H1 (cell line): ENCODE results near the gene JUP. TPM values are rescaled to one million over a fixed set of nuclear protein-coding genes. Genes with fewer than 3 reads are reported as not detected.

Experiments used
- CTCF ChIA-PET: fragments of 300-600 bp; sonication (Branson Sonifier 250); formaldehyde crosslinking; loops from one replicate; lab custom pipeline; 2021; ENCODE audit not compliant: partially characterized antibody; lab: Charles Lee
- POLR2A ChIA-PET: fragments of 300-600 bp; sonication (Branson Sonifier 250); formaldehyde crosslinking; loops from one replicate; lab custom pipeline; 2021; ENCODE audit warnings: inconsistent platforms; ENCODE audit not compliant: partially characterized antibody; lab: Charles Lee
- DNase-seq, 2 experiments: peaks; one replicate each; pipeline versions ENCODE4 v3.0.0 to v3.0.0-alpha.2; 2010 to 2022; ENCODE audit warnings: low spot score in 2 of 2, low read depth in 1 of 2, mixed read lengths in 1 of 2
- FAIRE-seq: peaks from 2 replicates; lab custom pipeline; 2011; peaks lifted over from hg19 to GRCh38; lab: Jason Lieb, UNC
- H2AFZ ChIP-seq: 2 replicates; pipeline ENCODE4 v1.8.1; 2012; ENCODE audit warnings: low read length, inconsistent platforms
- H2AK5ac ChIP-seq: 2 replicates; pipeline ENCODE4 v1.6.1; 2013; ENCODE audit warnings: low read depth, low read length
- H2BK120ac ChIP-seq: replicated peaks from 2 replicates; pipeline ENCODE3; 2013; ENCODE audit warnings: low read depth, low read length, inconsistent platforms
- H2BK12ac ChIP-seq: 2 replicates; pipeline ENCODE4 v1.6.1; 2013; ENCODE audit warnings: low read depth, low read length
- H2BK15ac ChIP-seq: 2 replicates; pipeline ENCODE4 v1.6.1; 2013; ENCODE audit warnings: low read length
- H2BK20ac ChIP-seq: 2 replicates; pipeline ENCODE4 v1.6.1; 2013; ENCODE audit warnings: low read length
- H2BK5ac ChIP-seq: 2 replicates; pipeline ENCODE4 v1.6.1; 2013; ENCODE audit warnings: low read depth, low read length
- H3K14ac ChIP-seq: 2 replicates; pipeline ENCODE4 v1.6.1; 2013; ENCODE audit warnings: inconsistent platforms; ENCODE audit not compliant: insufficient read length
- H3K18ac ChIP-seq: 2 replicates; pipeline ENCODE4 v1.6.1; 2013; ENCODE audit warnings: low read length; ENCODE audit errors: extremely low read depth
- H3K23ac ChIP-seq: 2 replicates; pipeline ENCODE4 v1.6.1; 2013; ENCODE audit warnings: inconsistent platforms; ENCODE audit not compliant: insufficient read length
- H3K23me2 ChIP-seq: 2 replicates; pipeline ENCODE4 v1.6.1; 2013; ENCODE audit warnings: low read depth, low read length
- H3K27ac ChIP-seq: 2 replicates; pipeline ENCODE4 v1.6.1; 2011; ENCODE audit warnings: low read depth, low read length, inconsistent platforms
- H3K27me3 ChIP-seq, 4 experiments: replicated peaks in 1 of 4; 1 replicate in 1 of 4; 2 replicates in 3 of 4; pipeline versions ENCODE4 v1.6.1 to v1.8.1; 2011 to 2013; ENCODE audit warnings: low read length in 3 of 4, mild to moderate bottlenecking in 3 of 4, inconsistent platforms in 2 of 4, mixed read lengths in 2 of 4, moderate library complexity in 1 of 4; ENCODE audit not compliant: control insufficient read depth in 3 of 4, insufficient read depth in 3 of 4; ENCODE audit errors: extremely low read depth in 1 of 4
- H3K36me3 ChIP-seq, 4 experiments: 2 replicates each; pipeline versions ENCODE4 v1.6.1 to v1.8.1; 2011 to 2013; ENCODE audit warnings: mild to moderate bottlenecking in 4 of 4, low read length in 3 of 4, moderate library complexity in 2 of 4, control low read depth in 1 of 4, inconsistent platforms in 1 of 4; ENCODE audit not compliant: insufficient read depth in 4 of 4, control insufficient read depth in 2 of 4
- H3K4ac ChIP-seq: replicated peaks from 2 replicates; pipeline ENCODE3; 2013; ENCODE audit warnings: low read length, low read depth, mixed read lengths, inconsistent platforms; ENCODE audit not compliant: insufficient read length
- H3K4me1 ChIP-seq, 4 experiments: replicated peaks in 1 of 4; 1 replicate in 1 of 4; 2 replicates in 3 of 4; pipeline versions ENCODE4 v1.6.1 to v1.8.1; 2011 to 2013; ENCODE audit warnings: low read length in 3 of 4, inconsistent platforms in 2 of 4, mixed read lengths in 1 of 4; ENCODE audit not compliant: insufficient read depth in 4 of 4, control insufficient read depth in 3 of 4
- H3K4me2 ChIP-seq, 2 experiments: 2 replicates each; pipeline versions ENCODE4 v1.6.1 to v1.8.1; 2011 to 2013; ENCODE audit warnings: low read depth in 2 of 2, low read length in 2 of 2, control low read depth in 1 of 2, inconsistent platforms in 1 of 2, mild to moderate bottlenecking in 1 of 2; ENCODE audit not compliant: insufficient read depth in 1 of 2
- H3K4me3 ChIP-seq, 4 experiments: fragments of 200-600, 300-600 bp in 1 of 4; sonication (generic), shearing (Covaris generic), sonication (Bioruptor Twin) in 1 of 4; 2 replicates each; pipeline versions ENCODE4 v1.5.1 to v1.8.1; 2011 to 2016; ENCODE audit warnings: low read length in 4 of 4, low read depth in 3 of 4, control low read depth in 2 of 4, inconsistent platforms in 2 of 4, mild to moderate bottlenecking in 2 of 4, mixed read lengths in 1 of 4, moderate library complexity in 1 of 4; ENCODE audit not compliant: insufficient read depth in 2 of 4; ENCODE audit errors: extremely low read depth in 1 of 4
- H3K56ac ChIP-seq: replicated peaks from 2 replicates; pipeline ENCODE3; 2013; ENCODE audit warnings: low read depth, mild to moderate bottlenecking, mixed read lengths, low read length, inconsistent platforms; ENCODE audit not compliant: insufficient read length
- H3K79me1 ChIP-seq: 2 replicates; pipeline ENCODE4 v1.6.1; 2013; ENCODE audit warnings: low read depth, low read length, control low read depth
- H3K79me2 ChIP-seq, 2 experiments: 2 replicates each; pipeline versions ENCODE4 v1.6.1 to v1.8.1; 2012 to 2013; ENCODE audit warnings: low read length in 2 of 2, mild to moderate bottlenecking in 2 of 2, inconsistent platforms in 1 of 2; ENCODE audit not compliant: insufficient read depth in 2 of 2, control insufficient read depth in 1 of 2
- H3K9ac ChIP-seq, 4 experiments: replicated peaks in 1 of 4; 1 replicate in 1 of 4; 2 replicates in 3 of 4; pipeline versions ENCODE4 v1.6.1 to v1.8.1; 2011 to 2013; ENCODE audit warnings: low read depth in 3 of 4, low read length in 3 of 4, control low read depth in 2 of 4, mild to moderate bottlenecking in 2 of 4, moderate library complexity in 2 of 4, inconsistent platforms in 1 of 4; ENCODE audit errors: extremely low read depth in 1 of 4
- H3K9me3 ChIP-seq, 2 experiments: 2 replicates each; pipeline versions ENCODE4 v1.6.1 to v1.8.1; 2012 to 2013; ENCODE audit warnings: mild to moderate bottlenecking in 2 of 2, moderate library complexity in 2 of 2, control low read depth in 1 of 2, inconsistent platforms in 1 of 2, low read depth in 1 of 2, low read length in 1 of 2, mixed read lengths in 1 of 2; ENCODE audit not compliant: insufficient read depth in 2 of 2
- H4K20me1 ChIP-seq, 2 experiments: replicated peaks in 1 of 2; 2 replicates each; pipeline versions ENCODE3 to v1.8.1; 2011 to 2013; ENCODE audit warnings: inconsistent platforms in 2 of 2, low read length in 2 of 2, mild to moderate bottlenecking in 1 of 2; ENCODE audit not compliant: insufficient read depth in 2 of 2, control insufficient read depth in 1 of 2
- H4K5ac ChIP-seq: 2 replicates; pipeline ENCODE4 v1.6.1; 2013; ENCODE audit warnings: low read length, low read depth, mixed read lengths, inconsistent platforms; ENCODE audit not compliant: insufficient read length
- H4K8ac ChIP-seq: 2 replicates; pipeline ENCODE4 v1.8.0; 2013; ENCODE audit warnings: mild to moderate bottlenecking, moderate library complexity, low read length, inconsistent platforms; ENCODE audit not compliant: insufficient read depth; ENCODE audit errors: extremely low read depth
- H4K91ac ChIP-seq: replicated peaks from 2 replicates; pipeline ENCODE3; 2013; ENCODE audit warnings: low read length, mixed read lengths, inconsistent platforms; ENCODE audit not compliant: insufficient read length
- CTCF ChIP-seq, 3 experiments: IDR thresholded peaks; 1 replicate in 2 of 3; 2 replicates in 1 of 3; pipeline versions ENCODE4 v1.5.1 to v1.6.1; 2011; ENCODE audit warnings: low read length in 3 of 3, mild to moderate bottlenecking in 3 of 3, inconsistent platforms in 2 of 3, low read depth in 1 of 3, moderate library complexity in 1 of 3; ENCODE audit not compliant: insufficient read depth in 1 of 3; ENCODE audit errors: control extremely low read depth in 1 of 3
- EGR1 ChIP-seq: IDR thresholded peaks from 2 replicates; pipeline ENCODE4 v1.6.1; 2011; ENCODE audit warnings: low read depth, low read length, borderline replicate concordance
- MAX ChIP-seq: IDR thresholded peaks from 2 replicates; pipeline ENCODE4 v1.6.1; 2012; ENCODE audit warnings: inconsistent platforms
- RXRA ChIP-seq: IDR thresholded peaks from 2 replicates; pipeline ENCODE4 v1.6.1; 2011; ENCODE audit warnings: low read depth, mild to moderate bottlenecking, low read length, moderate library complexity; ENCODE audit not compliant: insufficient read depth
- SIN3A ChIP-seq, 2 experiments: IDR thresholded peaks in 1 of 2; conservative IDR thresholded peaks in 1 of 2; 2 replicates each; pipeline ENCODE4 v1.6.1; 2011 to 2012; ENCODE audit warnings: low read length in 2 of 2, improper control_type of control experiment in 1 of 2, low read depth in 1 of 2, mild to moderate bottlenecking in 1 of 2
- SUZ12 ChIP-seq: fragments of 200-600 bp; sonication (generic); IDR thresholded peaks from 2 replicates; pipeline ENCODE4 v1.6.1; 2012; ENCODE audit warnings: mild to moderate bottlenecking, inconsistent platforms, low read length, moderate library complexity, mixed read lengths
- WGBS, 2 experiments: shearing (Covaris generic) in 1 of 2; methylation state at CpG; one replicate each; pipeline versions ENCODE4 v1.1.6 to v1.1.7; 2013 to 2015; ENCODE audit warnings: low lambda C conversion rate in 2 of 2, mixed read lengths in 2 of 2, inconsistent platforms in 1 of 2, low coverage in 1 of 2, missing lambda C conversion rate in 1 of 2; ENCODE audit not compliant: insufficient replicate concordance in 2 of 2, insufficient coverage in 1 of 2, insufficient read length in 1 of 2; ENCODE audit errors: extremely low coverage in 1 of 2, missing lambda C conversion rate in 1 of 2; 5-methylcytosine and 5-hydroxymethylcytosine counted together
- polyA plus RNA-seq, 7 experiments: library from polyadenylated mRNA; depleted of rRNA in 3 of 7; stranded (reverse) in 5 of 7; unstranded in 2 of 7; fragments of >200 nt in 5 of 7; fragments of 200-250 nt in 2 of 7; gene quantifications; 1 replicate in 5 of 7; 2 replicates in 1 of 7; 4 replicates in 1 of 7; pipeline versions ENCODE4 v1.2.1 to v1.2.3, GENCODE V29; 2011 to 2013; ENCODE audit warnings: missing spikeins in 2 of 7, mixed read lengths in 2 of 7
- total RNA-seq: library from RNA; stranded (reverse); fragmentation: NEBNext Ultra II Directional; extraction: Animal tissue kit (Norgen Biotek cat#: 25700); gene quantifications from 2 replicates; pipeline ENCODE4 v1.2.1, GENCODE V29; 2021

JUP gene
- total and polyA plus RNA-seq, 2 of the 8 experiments (the other 6 are each of a cell fraction or from before 2014, with no cell fraction given): 62.8 to 102 TPM

- Histone ChIP-seq H3K79me1 (peaks cover 18% of the 10 kb centered on the region), H3K4me1 (peaks cover 0 to 31% (median 12%) of the 10 kb centered on the region in 4 experiments; a peak in 6 of 7 replicates), H3K27me3 (peaks cover 0 to 6% (median 3%) of the 10 kb centered on the region in 4 experiments; a peak in 4 of 7 replicates), H3K23me2 (peaks cover 21% of the 10 kb centered on the region), H4K91ac (peak overlapping the region; percentile 83), H4K20me1 (peaks cover 0 to 16% of the 10 kb centered on the region in 2 experiments), H3K23ac (no peak overlapping the region), H2BK20ac (no peak overlapping the region), H2BK12ac (peak overlapping the region; percentile 80; the same call in 1 of the 2 replicates), H3K4me3 (peak overlapping the region; percentile 70 to 94 (median 81); a peak in 7 of 8 replicates), H3K36me3 (peaks cover 2 to 6% (median 3%) of the 10 kb centered on the region in 4 experiments; a peak in 2 of 8 replicates), H2BK15ac (no peak overlapping the region; the same call in 1 of the 2 replicates), H4K5ac (no peak overlapping the region), H3K18ac (no peak overlapping the region), H3K56ac (no peak overlapping the region), H3K14ac (no peak overlapping the region), H3K4me2 (peak overlapping the region; percentile 94 to 95), H2AFZ (no peak overlapping the region), H3K4ac (peak overlapping the region; percentile 47), H3K79me2 (peaks cover 0 to 35% of the 10 kb centered on the region in 2 experiments; a peak in 2 of 4 replicates), H2AK5ac (no peak overlapping the region), H3K27ac (no peak overlapping the region), H3K9ac (no peak overlapping the region; a peak in 2 of 7 replicates), H4K8ac (no peak overlapping the region), H3K9me3 (peaks cover 0 to 4% of the 10 kb centered on the region in 2 experiments; a peak in 1 of 4 replicates), H2BK5ac (no peak overlapping the region), H2BK120ac (no peak overlapping the region)
- no peak for FAIRE-seq
- DNase-seq: no peak
- POLR2A ChIA-PET: interaction anchor here (0.9 to 2.9 kb wide), 7 partner anchors 8 to 125 kb away, joined by 4 to 12 read pairs (median 6); partner anchors contain the start of gene EIF1
- TF ChIP-seq RXRA: no peak
- no peak for TF ChIP-seq SIN3A (conservative IDR thresholded peaks at IDR 0.05 in 1 of 2, IDR thresholded peaks at IDR 0.05 in 1 of 2; ENCODE audit: low read depth in 1 of 2, low read length in 2 of 2)
- no peak for TF ChIP-seq MAX
- no peak for TF ChIP-seq EGR1
- no peak for TF ChIP-seq CTCF (IDR thresholded peaks at IDR 0.05; ENCODE audit: control extremely low read depth in 1 of 3, insufficient read depth in 1 of 3, low read depth in 1 of 3, low read length in 3 of 3)
- no peak for TF ChIP-seq SUZ12
- WGBS, 2 experiments: 90% methylated on average over 1 of the region's 1 CpG; no CpG with 5 or more reads in 1 of the 2 experiments
- CTCF ChIA-PET: interaction anchor here (1.0 to 2.9 kb wide), 6 partner anchors 9 to 46 kb away, joined by 3 to 15 read pairs (median 4); partner anchors contain the start of gene JUP
Measured at GRCh38 chr17:41814195-41814594, 27.7 kb upstream of the JUP start.
